OCI-LY7 (cell line): ENCODE data around the gene LACRT. TPM values are rescaled to one million over a fixed set of nuclear protein-coding genes. Genes with fewer than 3 reads are reported as not detected.

Source experiments
- BruUV-seq: library from RNA; stranded (reverse); fragments of 400-500 nt; replicated peaks from 2 replicates; lab custom pipeline; 2021; lab: Mats Ljungman, UMichigan
- CTCF ChIA-PET: fragments of 300-600 bp; sonication (Branson Sonifier 250); formaldehyde crosslinking; loops from one replicate; lab custom pipeline; 2022; ENCODE audit warnings: antibody characterized with exemption; ENCODE audit not compliant: unreplicated experiment; lab: Charles Lee
- POLR2A ChIA-PET: fragments of 300-600 bp; sonication (Branson Sonifier 250); formaldehyde crosslinking; loops from one replicate; lab custom pipeline; 2022; ENCODE audit warnings: antibody characterized with exemption; lab: Charles Lee
- DNase-seq: peaks from one replicate; pipeline ENCODE4 v3.0.0-alpha.2; 2015; ENCODE audit warnings: low spot score
- H2AFZ ChIP-seq: fragments of 200-600 bp; sonication (generic), shearing (Covaris generic); 2 replicates; pipeline ENCODE4 v1.6.1; 2014; ENCODE audit warnings: mild to moderate bottlenecking, antibody characterized with exemption, low read length, moderate library complexity
- H3K27ac ChIP-seq: fragments of 200-600 bp; sonication (generic); 2 replicates; pipeline ENCODE4 v1.5.1; 2014; ENCODE audit warnings: mixed run types, low read depth, mild to moderate bottlenecking, moderate library complexity, low read length, inconsistent platforms; ENCODE audit not compliant: poor library complexity, severe bottlenecking
- H3K36me3 ChIP-seq: fragments of 200-600 bp; sonication (generic); 2 replicates; pipeline ENCODE4 v1.6.1; 2014; ENCODE audit warnings: mild to moderate bottlenecking, antibody characterized with exemption, low read length, moderate library complexity, mixed read lengths; ENCODE audit not compliant: insufficient read depth
- H3K4me1 ChIP-seq: fragments of 200-600 bp; sonication (generic); 2 replicates; pipeline ENCODE4 v1.5.1; 2014; ENCODE audit warnings: mild to moderate bottlenecking, low read length; ENCODE audit not compliant: insufficient read depth, poor library complexity, severe bottlenecking
- H3K4me2 ChIP-seq: fragments of 200-600 bp; sonication (generic); 2 replicates; pipeline ENCODE4 v1.6.1; 2014; ENCODE audit warnings: mild to moderate bottlenecking, low read length
- H3K4me3 ChIP-seq: fragments of 200-600 bp; sonication (generic); 2 replicates; pipeline ENCODE4 v1.5.1; 2014; ENCODE audit warnings: mild to moderate bottlenecking, low read depth, low read length; ENCODE audit not compliant: poor library complexity, severe bottlenecking
- H3K79me2 ChIP-seq: fragments of 200-600 bp; sonication (generic); 2 replicates; pipeline ENCODE4 v1.6.1; 2016; ENCODE audit warnings: low read depth, mild to moderate bottlenecking, low read length, moderate library complexity, mixed read lengths; ENCODE audit not compliant: insufficient read depth
- H3K9me2 ChIP-seq: fragments of 200-600 bp; sonication (generic); 2 replicates; pipeline ENCODE4 v1.6.1; 2016; ENCODE audit warnings: mild to moderate bottlenecking, low read length, mixed read lengths; ENCODE audit not compliant: insufficient read depth
- H3K9me3 ChIP-seq: fragments of 200-600 bp; sonication (generic); 2 replicates; pipeline ENCODE4 v1.6.1; 2014; ENCODE audit warnings: mild to moderate bottlenecking, mixed run types, low read length, mixed read lengths
- H4K20me1 ChIP-seq: fragments of 200-600 bp; sonication (generic); 2 replicates; pipeline ENCODE4 v1.6.1; 2014; ENCODE audit warnings: mild to moderate bottlenecking, antibody characterized with exemption, low read length, moderate library complexity, mixed read lengths; ENCODE audit not compliant: insufficient read depth
- CTCF ChIP-seq: fragments of 200-600 bp; sonication (generic); conservative IDR thresholded peaks from 2 replicates; pipeline ENCODE4 v1.5.1; 2014; ENCODE audit warnings: mild to moderate bottlenecking, antibody characterized with exemption, low read length, moderate library complexity, mixed read lengths
- EZH2phosphoT487 ChIP-seq: fragments of 200-600 bp; sonication (generic); IDR thresholded peaks from 2 replicates; pipeline ENCODE4 v1.6.1; 2018; ENCODE audit warnings: low read depth, borderline replicate concordance, mild to moderate bottlenecking, mixed run types, antibody characterized with exemption, low read length, moderate library complexity, mixed read lengths
- intact Hi-C: fragments of 100-400 bp; cut with micrococcal nuclease; formaldehyde crosslinking; loops from one replicate; pipeline ENCODE4 v1.10.0; 2022; ENCODE audit not compliant: unreplicated experiment
- total RNA-seq, 2 experiments: library from RNA; depleted of rRNA in 1 of 2; stranded (reverse); fragments of >200 nt in 1 of 2; shearing (Covaris generic) in 1 of 2; gene quantifications; 2 replicates each; pipeline ENCODE4 v1.2.3, GENCODE V29; 2014 to 2022

LACRT gene
- total RNA-seq, 2 experiments from 2014 or later, result not detected

GRCh38 chr12:54585243-54585642 is 49.5 kb downstream of the LACRT start:
- no peak overlapping the region for H3K4me2 ChIP-seq
- H3K36me3 ChIP-seq, result no peaks in the 10 kb centered on the region
- CTCF ChIA-PET, result no interaction called here
- POLR2A ChIA-PET, result no interaction called here
- no peak overlapping the region for H3K4me3 ChIP-seq
- H3K9me2 ChIP-seq, result no peaks in the 10 kb centered on the region
- no peak overlapping the region for H2AFZ ChIP-seq
- DNase-seq, result no peak
- no peaks in the 10 kb centered on the region for H3K79me2 ChIP-seq
- intact Hi-C loops, result no loop called here
- no peaks in the 10 kb centered on the region for H3K4me1 ChIP-seq
- no peaks in the 10 kb centered on the region for H4K20me1 ChIP-seq
- no peaks in the 10 kb centered on the region for H3K9me3 ChIP-seq
- no TSS peak for BruUV-seq
- H3K27ac ChIP-seq, result no peak overlapping the region
- TF ChIP-seq CTCF, result no peak
- no peak for TF ChIP-seq EZH2phosphoT487

- no peak for DNase-seq
- H3K4me2 ChIP-seq, result no peak overlapping the region
- ChIA-PET CTCF (no interaction called here), POLR2A (interaction anchor here (0.6 kb wide), 1 partner anchor 133 kb away, joined by 4 read pairs; no protein-coding TSS in a partner anchor)
- no peak overlapping the region for H2AFZ ChIP-seq
- no peaks in the 10 kb centered on the region for H3K36me3 ChIP-seq
- no peak for TF ChIP-seq CTCF
- no peak for TF ChIP-seq EZH2phosphoT487
- no peaks in the 10 kb centered on the region for H3K79me2 ChIP-seq
- no peak overlapping the region for H3K4me3 ChIP-seq
- H3K9me2 ChIP-seq, result no peaks in the 10 kb centered on the region
- no TSS peak for BruUV-seq
- intact Hi-C loops, result no loop called here
- no peaks in the 10 kb centered on the region for H3K9me3 ChIP-seq
- no peaks in the 10 kb centered on the region for H4K20me1 ChIP-seq
- no peak overlapping the region for H3K27ac ChIP-seq
- H3K4me1 ChIP-seq, result no peaks in the 10 kb centered on the region
Observed at GRCh38 chr12:54584128-54584527, 50.6 kb downstream of the LACRT start.

- Histone ChIP-seq H2AFZ (no peak overlapping the region), H3K4me1 (no peaks in the 10 kb centered on the region), H3K27ac (no peak overlapping the region), H3K9me2 (no peaks in the 10 kb centered on the region), H4K20me1 (no peaks in the 10 kb centered on the region), H3K4me3 (no peak overlapping the region), H3K4me2 (no peak overlapping the region), H3K36me3 (no peaks in the 10 kb centered on the region), H3K9me3 (no peaks in the 10 kb centered on the region), H3K79me2 (no peaks in the 10 kb centered on the region)
- no TSS peak for BruUV-seq
- no peak for DNase-seq
- intact Hi-C loops, result no loop called here
- TF ChIP-seq CTCF (no peak), EZH2phosphoT487 (no peak)
- ChIA-PET POLR2A (interaction anchor here (0.6 to 1.0 kb wide), 2 partner anchors 57 to 133 kb away, joined by 4 read pairs; no protein-coding TSS in a partner anchor), CTCF (no interaction called here)
Observed at GRCh38 chr12:54583726-54584125, 51.0 kb downstream of the LACRT start.
